Ovary (tissue), 3 donors: Measurements from ENCODE around the gene EPB41L1.

ENCODE experiments used
- EP300 ChIP-seq: sonication (generic); formaldehyde crosslinking; IDR thresholded peaks from one replicate; pipeline ENCODE4 v1.6.1; 2017; ENCODE audit warnings: antibody characterized with exemption
- POLR2A ChIP-seq: fragments of 450-650 bp; IDR thresholded peaks from one replicate; pipeline ENCODE4 v1.6.1; 2017; ENCODE audit warnings: antibody characterized with exemption, mild to moderate bottlenecking, moderate library complexity
- TF ChIP-seq, protein P1 (sequence below), 3 donors: fragments of 450-650 bp in 2 of 3; fragments of 200-600 bp in 1 of 3; IDR thresholded peaks; one replicate each; pipeline versions ENCODE4 v1.5.1 to v1.8.0; 2016 to 2022; ENCODE audit warnings: antibody characterized with exemption in 3 of 3, mild to moderate bottlenecking in 1 of 3
- donor health status: DM: no; HTN: no; CAD: no.

DNA sequence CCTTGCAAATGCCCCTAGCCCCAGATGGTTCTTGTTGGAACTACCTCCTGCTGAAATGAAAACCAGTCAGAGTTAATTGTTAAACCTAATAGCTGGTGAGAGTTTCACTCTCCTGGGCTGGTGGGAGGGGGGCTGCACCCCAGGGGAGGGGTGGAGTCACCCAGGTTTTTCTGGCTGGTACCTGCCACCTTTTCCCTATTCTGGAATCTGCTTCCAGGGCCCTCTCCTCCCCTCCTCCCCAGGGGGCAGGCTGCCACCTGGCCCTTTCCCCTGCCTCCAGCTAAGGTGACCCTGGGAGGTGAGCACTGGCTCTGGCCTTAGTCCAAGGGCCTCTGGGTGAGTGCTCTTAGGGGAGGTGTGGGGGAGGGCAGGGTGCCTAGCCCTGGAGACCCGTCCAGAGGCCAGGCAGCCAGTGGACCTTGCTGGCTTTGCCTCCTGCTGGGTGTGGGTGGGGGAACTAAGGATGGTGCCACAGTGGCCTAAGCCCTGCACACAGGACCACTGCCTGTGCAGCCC lies 48.8 kb upstream of the EPB41L1 start:
- TF ChIP-seq, protein P1, sequence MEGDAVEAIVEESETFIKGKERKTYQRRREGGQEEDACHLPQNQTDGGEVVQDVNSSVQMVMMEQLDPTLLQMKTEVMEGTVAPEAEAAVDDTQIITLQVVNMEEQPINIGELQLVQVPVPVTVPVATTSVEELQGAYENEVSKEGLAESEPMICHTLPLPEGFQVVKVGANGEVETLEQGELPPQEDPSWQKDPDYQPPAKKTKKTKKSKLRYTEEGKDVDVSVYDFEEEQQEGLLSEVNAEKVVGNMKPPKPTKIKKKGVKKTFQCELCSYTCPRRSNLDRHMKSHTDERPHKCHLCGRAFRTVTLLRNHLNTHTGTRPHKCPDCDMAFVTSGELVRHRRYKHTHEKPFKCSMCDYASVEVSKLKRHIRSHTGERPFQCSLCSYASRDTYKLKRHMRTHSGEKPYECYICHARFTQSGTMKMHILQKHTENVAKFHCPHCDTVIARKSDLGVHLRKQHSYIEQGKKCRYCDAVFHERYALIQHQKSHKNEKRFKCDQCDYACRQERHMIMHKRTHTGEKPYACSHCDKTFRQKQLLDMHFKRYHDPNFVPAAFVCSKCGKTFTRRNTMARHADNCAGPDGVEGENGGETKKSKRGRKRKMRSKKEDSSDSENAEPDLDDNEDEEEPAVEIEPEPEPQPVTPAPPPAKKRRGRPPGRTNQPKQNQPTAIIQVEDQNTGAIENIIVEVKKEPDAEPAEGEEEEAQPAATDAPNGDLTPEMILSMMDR (IDR thresholded peaks at IDR 0.05): no peak
- TF ChIP-seq POLR2A (no peak), EP300 (no peak)
